MM.1S (cell line): ENCODE results near the gene GOLGA8R.
"Not testable (repeated sequence)": the region's sequence is repeated elsewhere in the genome, so short reads cannot be mapped to it uniquely, and the experiment has no call there.

Experiments used
- DNase-seq: peaks from one replicate; pipeline ENCODE4 v3.0.0-alpha.2; 2015
- H2AFZ ChIP-seq: fragments of 300-600 bp; sonication (generic); 2 replicates; pipeline ENCODE4 v1.6.0; 2016; ENCODE audit warnings: antibody characterized with exemption, low read length
- H3F3A ChIP-seq: fragments of 300-600 bp; sonication (generic); 2 replicates; pipeline ENCODE4 v1.6.1; 2016; ENCODE audit warnings: mild to moderate bottlenecking, antibody characterized with exemption, low read length, moderate library complexity, mixed read lengths; ENCODE audit not compliant: insufficient read depth
- H3K27ac ChIP-seq: fragments of 300-600 bp; sonication (generic); 2 replicates; pipeline ENCODE4 v1.5.1; 2016; ENCODE audit warnings: mild to moderate bottlenecking, low read length
- H3K27me3 ChIP-seq: fragments of 300-600 bp; sonication (generic); replicated peaks from 2 replicates; pipeline ENCODE4 v1.6.0; 2016; ENCODE audit warnings: low read length; ENCODE audit not compliant: insufficient read depth
- H3K36me3 ChIP-seq: fragments of 300-600 bp; sonication (generic); replicated peaks from 2 replicates; pipeline ENCODE4 v1.6.1; 2016; ENCODE audit warnings: mild to moderate bottlenecking, low read length, mixed read lengths; ENCODE audit not compliant: insufficient read depth
- H3K4me1 ChIP-seq: fragments of 300-600 bp; sonication (generic); 2 replicates; pipeline ENCODE4 v1.6.1; 2016; ENCODE audit warnings: low read length, mixed read lengths
- H3K4me2 ChIP-seq: fragments of 300-600 bp; sonication (generic); 2 replicates; pipeline ENCODE4 v1.6.0; 2016; ENCODE audit warnings: low read depth, low read length
- H3K4me3 ChIP-seq: fragments of 300-600 bp; sonication (generic); 2 replicates; pipeline ENCODE4 v1.5.1; 2016; ENCODE audit warnings: low read length, mixed read lengths
- H3K79me2 ChIP-seq: fragments of 300-600 bp; sonication (generic); 2 replicates; pipeline ENCODE4 v1.6.1; 2016; ENCODE audit warnings: mixed run types, low read length, mixed read lengths
- H3K9ac ChIP-seq: fragments of 300-600 bp; sonication (generic); 2 replicates; pipeline ENCODE4 v1.6.1; 2016; ENCODE audit warnings: low read length, mixed read lengths
- H3K9me2 ChIP-seq: fragments of 300-600 bp; sonication (generic); replicated peaks from 2 replicates; pipeline ENCODE4 v1.6.1; 2016; ENCODE audit warnings: mild to moderate bottlenecking, low read length, mixed read lengths; ENCODE audit not compliant: insufficient read depth
- H3K9me3 ChIP-seq: fragments of 300-600 bp; sonication (generic); replicated peaks from 2 replicates; pipeline ENCODE4 v1.6.1; 2016; ENCODE audit warnings: mild to moderate bottlenecking, low read length, mixed read lengths; ENCODE audit not compliant: insufficient read depth
- H4K20me1 ChIP-seq: fragments of 300-600 bp; sonication (generic); 2 replicates; pipeline ENCODE4 v1.6.1; 2016; ENCODE audit warnings: mild to moderate bottlenecking, low read length, moderate library complexity, mixed read lengths; ENCODE audit not compliant: insufficient read depth

GOLGA8R gene

GRCh38 chr15:30398988-30399387, 15.1 kb downstream of the GOLGA8R start:
- not testable (repeated sequence) for H4K20me1 ChIP-seq, H3K79me2 ChIP-seq, H3F3A ChIP-seq, H2AFZ ChIP-seq, H3K36me3 ChIP-seq, H3K4me1 ChIP-seq, H3K4me3 ChIP-seq, H3K27me3 ChIP-seq, H3K9ac ChIP-seq, H3K9me3 ChIP-seq, H3K9me2 ChIP-seq, DNase-seq, H3K27ac ChIP-seq, H3K4me2 ChIP-seq

GRCh38 chr15:30393664-30393991, 20.4 kb downstream of the GOLGA8R start:
- not testable (repeated sequence) for H3K79me2 ChIP-seq, H3K9me2 ChIP-seq, H3K4me1 ChIP-seq, H3F3A ChIP-seq, H3K27me3 ChIP-seq, H3K9me3 ChIP-seq, H3K4me2 ChIP-seq, DNase-seq, H3K36me3 ChIP-seq, H3K9ac ChIP-seq, H3K4me3 ChIP-seq, H4K20me1 ChIP-seq, H2AFZ ChIP-seq, H3K27ac ChIP-seq

- not testable (repeated sequence) for H3K27me3 ChIP-seq, H2AFZ ChIP-seq, DNase-seq, H3K9ac ChIP-seq, H3K4me2 ChIP-seq, H3K79me2 ChIP-seq, H3K9me2 ChIP-seq, H3K36me3 ChIP-seq, H3K4me3 ChIP-seq, H3K9me3 ChIP-seq, H3K27ac ChIP-seq, H3K4me1 ChIP-seq, H4K20me1 ChIP-seq, H3F3A ChIP-seq
Observed at GRCh38 chr15:30392766-30393663, 21.0 kb downstream of the GOLGA8R start, which contains the start of gene CHRFAM7A. TSS of gene CHRFAM7A (minus strand) at chr15:30393540. CDS start at chr15:30383351, 10,189 bp downstream.

GRCh38 chr15:30386318-30386887, 27.7 kb downstream of the GOLGA8R start:
- not testable (repeated sequence) for H3K4me2 ChIP-seq, H3K79me2 ChIP-seq, H3K27ac ChIP-seq, H3K4me3 ChIP-seq, H3K36me3 ChIP-seq, H3K9me2 ChIP-seq, H3F3A ChIP-seq, H2AFZ ChIP-seq, H3K27me3 ChIP-seq, H4K20me1 ChIP-seq, H3K4me1 ChIP-seq, DNase-seq, H3K9me3 ChIP-seq, H3K9ac ChIP-seq

- H3K9ac ChIP-seq, H2AFZ ChIP-seq, H3K79me2 ChIP-seq, H4K20me1 ChIP-seq, H3K27me3 ChIP-seq, H3K27ac ChIP-seq, H3K4me1 ChIP-seq, H3K4me3 ChIP-seq, H3K36me3 ChIP-seq, DNase-seq, H3K9me3 ChIP-seq, H3K4me2 ChIP-seq, H3K9me2 ChIP-seq, H3F3A ChIP-seq: not testable (repeated sequence)
Observed at GRCh38 chr15:30377082-30377413, 37.0 kb downstream of the GOLGA8R start.

- H3K9me2 ChIP-seq, DNase-seq, H3K36me3 ChIP-seq, H3K4me3 ChIP-seq, H3F3A ChIP-seq, H3K79me2 ChIP-seq, H3K9me3 ChIP-seq, H4K20me1 ChIP-seq, H3K27ac ChIP-seq, H3K4me1 ChIP-seq, H3K9ac ChIP-seq, H3K4me2 ChIP-seq, H2AFZ ChIP-seq, H3K27me3 ChIP-seq: not testable (repeated sequence)
Observed at GRCh38 chr15:30376375-30377081, 37.5 kb downstream of the GOLGA8R start.

- H3K79me2 ChIP-seq, H4K20me1 ChIP-seq, H3K36me3 ChIP-seq, H3K9me2 ChIP-seq, H3K27ac ChIP-seq, H2AFZ ChIP-seq, H3K4me2 ChIP-seq, H3F3A ChIP-seq, H3K27me3 ChIP-seq, DNase-seq, H3K4me1 ChIP-seq, H3K9ac ChIP-seq, H3K4me3 ChIP-seq, H3K9me3 ChIP-seq: not testable (repeated sequence)
Observed at GRCh38 chr15:30375872-30376271, 38.2 kb downstream of the GOLGA8R start.

GRCh38 chr15:30374862-30375261, 39.2 kb downstream of the GOLGA8R start:
- H2AFZ ChIP-seq, H3K79me2 ChIP-seq, H3K9me3 ChIP-seq, H4K20me1 ChIP-seq, H3F3A ChIP-seq, H3K9me2 ChIP-seq, DNase-seq, H3K36me3 ChIP-seq, H3K27ac ChIP-seq, H3K4me3 ChIP-seq, H3K4me2 ChIP-seq, H3K4me1 ChIP-seq, H3K9ac ChIP-seq, H3K27me3 ChIP-seq: not testable (repeated sequence)
